GOT3 (cell line): ENCODE measurements around the gene ZNF503.
A peak's percentile ranks its signal among the peaks of the same experiment; 100 is the strongest.

ENCODE experiments used
- DNase-seq: peaks from one replicate; lab custom pipeline; 2025; ENCODE audit warnings: mixed read lengths; lab: John Stamatoyannopoulos, UW

The ZNF503 gene

GRCh38 chr10:75401569-75402485, at the start of gene ZNF503:
Gene ZNF503, minus strand, starts transcription at chr10:75401764. Its CDS starts 345 bp downstream, at chr10:75401419.
- peak; percentile 76 for DNase-seq

- no peak for DNase-seq
These were observed 49.4 kb upstream of the ZNF503 start for GRCh38 chr10:75450644-75451640.

DNA sequence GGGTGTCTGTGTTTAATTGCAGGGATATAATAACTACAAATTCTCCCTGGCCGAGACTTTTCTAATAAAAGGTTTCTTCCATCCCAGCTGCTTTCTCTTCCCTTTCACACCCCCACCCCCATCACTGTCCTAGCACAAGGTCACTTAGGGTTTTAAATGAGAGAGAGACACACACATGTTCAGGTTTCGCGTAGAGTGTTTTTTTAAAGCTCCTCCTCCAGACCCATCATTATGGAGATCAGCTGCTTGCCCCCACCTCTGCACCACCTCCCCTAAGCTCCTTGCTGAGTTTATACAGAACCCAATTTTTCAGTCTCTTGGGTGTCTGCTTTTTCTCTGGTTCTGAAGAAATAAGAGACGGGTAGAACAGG, 48.5 kb upstream of the ZNF503 start:
- DNase-seq, result no peak

- no peak for DNase-seq
These were observed 48.0 kb upstream of the ZNF503 start for GRCh38 chr10:75449382-75450074.

DNA sequence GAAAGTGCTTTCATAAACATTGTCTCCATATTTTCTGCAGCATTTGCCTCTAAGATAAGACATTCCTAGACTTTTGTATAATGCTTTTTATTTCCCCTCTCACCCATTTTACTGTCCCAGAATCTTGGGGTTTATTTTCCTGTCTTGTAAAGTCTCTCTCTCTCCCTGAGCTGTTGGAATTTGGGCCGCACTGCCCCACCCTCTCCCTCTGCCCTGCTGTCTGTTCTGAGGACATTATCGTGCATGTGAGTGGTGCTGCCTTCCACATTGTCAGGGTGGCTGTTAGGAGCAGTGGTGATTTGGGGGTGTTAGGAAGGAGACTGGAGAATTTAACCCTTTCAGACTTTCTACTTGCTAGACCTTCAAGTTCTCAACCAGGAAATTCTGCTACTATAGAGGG, 46.6 kb upstream of the ZNF503 start:
- DNase-seq, result no peak

DNA sequence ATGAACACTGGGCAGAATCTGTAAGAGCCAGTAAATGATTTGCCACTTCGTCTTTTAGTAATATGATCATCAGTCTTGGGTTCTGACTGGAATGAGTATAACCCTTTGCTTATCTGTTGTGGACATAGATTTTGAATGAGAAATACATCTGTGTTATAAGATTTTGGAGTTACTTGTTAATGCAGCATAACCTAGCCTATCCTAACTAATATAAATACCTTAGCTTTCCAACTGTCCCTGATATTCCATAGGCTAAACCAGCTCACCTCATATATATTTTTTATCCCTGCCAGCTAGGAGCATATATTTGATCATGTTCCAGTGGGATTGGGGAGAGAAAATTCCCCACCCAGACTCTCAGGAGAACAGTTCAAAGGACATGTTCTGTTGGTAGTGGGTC, 44.9 kb upstream of the ZNF503 start:
- DNase-seq, result no peak

DNA sequence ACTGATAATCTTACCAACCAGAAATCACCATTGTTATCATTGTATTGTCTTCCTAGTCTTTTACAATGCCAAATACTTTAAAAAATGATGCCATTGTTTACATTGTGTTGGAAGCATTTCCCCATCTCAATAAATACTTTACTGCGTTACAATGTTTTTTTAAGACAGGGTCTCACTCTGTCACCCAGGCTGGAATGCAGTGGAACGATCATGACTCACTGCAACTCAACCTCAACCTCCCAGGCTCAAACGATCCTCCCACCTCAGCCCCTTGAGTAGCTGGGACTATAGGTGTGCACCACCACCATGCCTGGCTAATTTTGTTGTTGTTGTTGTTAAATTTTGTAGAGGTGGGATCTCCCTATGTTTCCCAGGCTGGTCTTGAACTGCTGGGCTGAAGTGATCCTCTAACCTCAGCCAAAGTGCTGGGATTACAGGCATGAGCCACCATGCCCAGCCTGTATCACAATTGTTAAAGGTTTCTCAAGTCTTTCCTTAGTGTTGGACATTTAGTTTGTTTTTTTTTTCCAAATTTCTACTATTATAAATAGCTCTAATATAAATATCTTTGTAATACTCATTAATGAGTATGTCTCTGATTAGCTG, 43.3 kb upstream of the ZNF503 start:
- no peak for DNase-seq

DNA sequence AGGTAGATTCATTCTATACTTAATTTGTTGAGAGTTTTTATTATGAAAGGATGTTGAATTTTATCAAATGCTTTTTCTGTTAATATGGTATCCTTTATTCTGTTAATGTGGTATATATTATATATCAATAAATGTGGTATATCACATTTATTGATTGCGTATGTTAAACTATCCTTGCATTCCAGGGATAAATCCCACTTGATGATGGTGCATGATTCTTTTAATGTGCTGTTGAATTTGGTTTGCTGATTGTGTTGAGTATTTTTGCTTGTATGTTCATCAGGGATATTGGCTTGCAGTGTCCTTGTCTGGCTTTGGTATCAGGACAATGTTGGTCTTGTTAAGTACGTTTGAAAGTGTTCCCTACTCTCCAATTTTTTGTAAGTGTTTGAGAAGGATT, 41.8 kb upstream of the ZNF503 start:
- no peak for DNase-seq

GRCh38 chr10:75441682-75442081, 40.1 kb upstream of the ZNF503 start:
- no peak for DNase-seq

- DNase-seq, result no peak
These were observed 39.6 kb upstream of the ZNF503 start for GRCh38 chr10:75441196-75441595.

DNA sequence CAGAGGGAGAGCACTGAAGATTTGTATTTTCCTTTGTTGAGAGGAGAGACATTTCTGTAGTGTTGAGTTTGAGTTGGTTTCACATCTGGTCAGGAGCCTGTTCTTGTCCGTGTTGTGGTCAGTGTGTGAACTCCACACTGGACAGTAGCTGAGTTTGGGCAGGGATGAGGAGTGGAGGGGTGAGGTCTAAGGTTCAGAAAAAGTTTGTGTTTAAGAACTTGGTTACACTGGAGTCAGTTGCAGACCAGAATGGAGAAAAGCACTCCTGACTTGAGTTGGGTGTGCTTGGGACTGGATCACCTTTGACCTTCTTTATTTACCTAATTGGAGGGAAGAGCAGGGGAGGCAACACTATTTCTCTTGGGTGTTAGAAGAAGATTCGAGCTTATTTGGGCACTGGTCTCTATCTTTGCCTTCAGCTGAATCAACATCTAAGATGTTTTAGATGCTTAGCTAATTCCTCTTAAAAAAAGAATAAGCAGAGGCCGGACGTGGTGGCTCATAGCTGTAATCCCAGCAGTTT, 38.8 kb upstream of the ZNF503 start:
- DNase-seq, result no peak

GRCh38 chr10:75439811-75440210, 38.2 kb upstream of the ZNF503 start:
- DNase-seq, result no peak

DNA sequence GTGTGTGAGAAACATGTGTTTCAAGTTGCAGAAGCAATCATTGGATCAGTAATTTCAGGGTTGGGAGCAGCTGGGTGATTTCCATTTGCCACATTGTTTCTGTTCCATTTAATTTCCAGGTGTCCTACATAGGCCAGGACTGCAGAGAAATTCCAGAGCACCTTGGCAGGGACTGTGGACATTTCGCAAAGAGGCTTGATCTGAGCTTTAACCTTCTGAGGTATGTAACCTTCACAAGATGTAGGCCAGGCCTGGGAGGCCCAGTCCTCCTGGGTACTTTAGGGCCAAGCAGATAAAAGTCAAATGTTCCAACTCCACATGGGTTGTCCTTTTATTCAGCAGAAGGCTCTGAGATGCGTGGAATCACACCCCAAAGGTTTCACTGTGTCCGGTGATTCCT, 36.7 kb upstream of the ZNF503 start:
- DNase-seq, result no peak

DNA sequence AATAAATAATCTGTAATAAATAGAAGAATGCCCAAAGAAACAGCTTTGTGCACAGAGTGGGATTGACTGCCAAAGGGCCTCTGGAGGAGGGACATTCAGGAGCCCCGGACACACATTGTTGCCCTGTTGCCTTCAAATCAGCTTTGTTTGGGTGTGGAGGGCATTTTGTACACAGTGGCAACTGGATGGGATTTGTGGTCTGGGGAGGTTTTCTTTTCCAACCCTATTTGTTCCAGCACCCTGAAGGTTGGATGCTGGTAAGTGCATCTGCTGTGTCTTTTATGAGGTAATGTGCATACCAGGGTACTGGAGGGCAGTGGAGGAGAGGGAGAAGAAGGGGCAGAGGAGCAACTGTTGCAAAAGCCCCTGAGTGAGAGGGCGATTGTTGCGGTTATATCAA, 36.1 kb upstream of the ZNF503 start:
- DNase-seq, result no peak

DNA sequence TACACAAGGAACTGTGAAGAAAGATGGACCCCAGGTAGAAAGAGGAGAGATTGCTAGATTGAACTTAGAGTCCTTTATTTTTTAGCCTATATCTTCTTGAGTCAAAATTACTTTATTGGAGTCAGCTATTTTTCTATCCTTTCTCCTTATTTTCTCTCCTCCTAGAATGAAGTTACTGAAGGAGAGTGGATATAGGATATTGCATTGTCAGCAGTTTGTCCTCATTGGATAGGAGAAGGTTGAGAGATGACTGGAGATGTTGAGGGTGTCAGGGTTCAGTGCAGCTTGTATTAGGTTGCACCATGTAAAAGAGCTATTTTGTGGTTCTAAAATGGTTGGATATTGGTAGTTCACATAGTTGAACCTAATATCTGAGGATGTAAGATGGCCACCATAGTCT, 35.3 kb upstream of the ZNF503 start:
- no peak for DNase-seq

DNA sequence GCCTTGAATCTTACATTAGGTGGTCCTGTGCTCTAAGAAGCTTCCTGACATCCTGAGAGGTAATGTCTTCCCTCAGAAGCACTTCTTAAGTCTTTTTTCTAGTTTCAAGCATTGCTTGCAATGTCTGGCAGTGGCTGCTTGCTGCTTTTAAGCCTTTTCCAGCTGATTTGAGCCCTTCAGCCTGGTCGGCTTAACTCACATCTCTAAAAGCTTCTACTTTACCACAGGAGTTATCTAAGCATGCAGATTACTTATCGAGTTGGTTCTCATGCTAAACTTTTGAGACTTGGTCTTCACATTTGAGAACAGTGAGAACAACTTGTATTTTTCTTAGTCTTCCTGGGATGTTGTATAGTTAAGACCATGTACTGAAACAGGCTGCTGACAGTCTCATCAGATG, 33.7 kb upstream of the ZNF503 start:
- no peak for DNase-seq

- DNase-seq, result no peak
These were observed 32.7 kb upstream of the ZNF503 start for GRCh38 chr10:75434291-75434690.

GRCh38 chr10:75433216-75433615, 31.7 kb upstream of the ZNF503 start:
- DNase-seq, result no peak

DNA sequence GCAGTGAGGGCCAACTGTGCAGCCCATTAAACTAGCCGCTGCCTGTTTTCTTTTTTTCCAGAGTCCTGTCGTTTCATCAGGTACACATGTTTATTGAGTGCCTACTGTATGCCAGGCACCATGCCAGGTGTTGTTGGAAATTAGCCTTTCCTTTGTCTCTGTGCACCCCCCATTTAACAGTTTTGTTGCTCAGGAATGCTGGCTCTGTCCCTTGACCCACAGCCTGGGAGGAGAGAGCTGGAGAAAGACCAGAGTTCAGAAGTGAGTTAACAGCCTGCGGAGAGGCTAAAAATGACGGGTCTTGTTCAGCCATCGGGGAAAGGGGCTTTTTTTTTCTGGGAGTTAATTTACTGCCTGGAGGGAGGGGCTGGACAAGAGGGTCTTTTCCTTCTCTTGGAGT, 31.2 kb upstream of the ZNF503 start:
- DNase-seq, result no peak

DNA sequence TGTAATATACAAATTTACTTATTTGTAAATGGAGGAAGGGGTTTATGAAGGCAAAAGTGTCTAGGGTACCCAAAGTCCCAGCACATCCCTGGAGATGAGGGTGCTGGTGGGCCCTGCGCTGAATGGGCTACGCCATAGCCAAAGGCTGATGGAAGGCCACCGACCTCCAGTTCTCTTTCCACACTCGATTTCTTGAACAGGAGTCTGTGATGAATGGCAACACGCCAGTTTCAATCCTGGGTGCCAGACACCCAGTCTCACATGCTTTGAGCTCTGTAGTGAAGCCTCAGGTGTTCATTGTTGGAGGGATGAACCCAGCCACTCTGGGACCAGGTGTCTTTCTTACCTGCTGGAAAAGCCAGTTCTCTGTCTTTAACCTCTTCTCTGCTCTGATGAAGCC, 30.6 kb upstream of the ZNF503 start:
- DNase-seq, result no peak
